Embryonic facial prominence (tissue), 1 donor: ENCODE measurements around the gene BAG3.

Source experiments
- DNase-seq: peaks from one replicate; pipeline ENCODE4 v3.0.0-alpha.2; 2016; ENCODE audit errors: extremely low spot score

BAG3 gene

GRCh38 chr10:119725828-119726675 is 74.9 kb downstream of the BAG3 start, which contains the start of gene INPP5F:
Gene INPP5F (plus strand): TSS chr10:119726050. CDS start chr10:119726263, 213 bp downstream.
- DNase-seq = peak; percentile 98

- no peak for DNase-seq
Measured at GRCh38 chr10:119726676-119727261, 75.6 kb downstream of the BAG3 start.
